Prostate gland (tissue), 2 donors: Measurements from ENCODE around the gene LYPLA2. TPM values are rescaled to one million over a fixed set of nuclear protein-coding genes. Genes with fewer than 3 reads are reported as not detected.
A peak's percentile ranks its signal among the peaks of the same experiment; 100 is the strongest.

ENCODE experiments used
- DNase-seq: peaks from one replicate; pipeline ENCODE4 v3.0.0-alpha.2; 2019; ENCODE audit warnings: low spot score
- H3K27ac ChIP-seq, 2 donors: fragments of 200-600 bp; sonication (generic); 2 replicates each; pipeline ENCODE4 v1.5.1; 2017 to 2019
- H3K27me3 ChIP-seq: fragments of 200-600 bp; sonication (generic); replicated peaks from 2 replicates; pipeline ENCODE4 v1.5.1; 2019; ENCODE audit not compliant: insufficient read depth
- H3K36me3 ChIP-seq, 2 donors: fragments of 200-600 bp; sonication (generic); 1 replicate in 1 of 2; 2 replicates in 1 of 2; pipeline versions ENCODE4 v1.5.1 to v1.8.1; 2017 to 2019
- H3K4me1 ChIP-seq: fragments of 200-600 bp; sonication (generic); replicated peaks from 2 replicates; pipeline ENCODE4 v1.5.1; 2019
- H3K4me3 ChIP-seq, 2 donors: fragments of 200-600 bp; sonication (generic); 2 replicates each; pipeline ENCODE4 v1.5.1; 2017 to 2019
- H3K9me3 ChIP-seq: fragments of 200-600 bp; sonication (generic); 2 replicates; pipeline ENCODE4 v1.5.1; 2017
- CTCF ChIP-seq, 4 experiments: fragments of 200-600 bp in 2 of 4; fragments of 450-650 bp in 2 of 4; sonication (generic) in 2 of 4; IDR thresholded peaks; 1 replicate in 3 of 4; 2 replicates in 1 of 4; pipeline ENCODE4 v1.5.1; 2016 to 2019; ENCODE audit warnings: antibody characterized with exemption in 4 of 4, mild to moderate bottlenecking in 2 of 4, moderate library complexity in 2 of 4
- POLR2A ChIP-seq: fragments of 450-650 bp; IDR thresholded peaks from one replicate; pipeline ENCODE4 v1.6.1; 2016; ENCODE audit warnings: antibody characterized with exemption, mild to moderate bottlenecking
- POLR2AphosphoS5 ChIP-seq: sonication (generic); formaldehyde crosslinking; IDR thresholded peaks from one replicate; pipeline ENCODE4 v1.6.1; 2017; ENCODE audit warnings: antibody characterized with exemption
- WGBS: methylation state at CpG from one replicate; pipeline ENCODE4 v1.1.5; 2018; 5-methylcytosine and 5-hydroxymethylcytosine counted together
- intact Hi-C: fragments of 100-400 bp; cut with DNase I; formaldehyde crosslinking; loops from one replicate; pipeline ENCODE4 v1.14.2; 2022
- total RNA-seq, 2 donors: library from RNA; depleted of rRNA; stranded (reverse); fragments of >200 nt; gene quantifications; one replicate each; pipeline ENCODE4 v1.1.0, GENCODE V29; 2016

LYPLA2 gene
- total RNA-seq, 2 donors from 2014 or later: 53.6 to 57.7 TPM

GRCh38 chr1:23788695-23789094 lies 2.2 kb upstream of the LYPLA2 start:
- Histone ChIP-seq H3K27me3 (no peaks in the 10 kb centered on the region), H3K36me3 (no peaks in the 10 kb centered on the region), H3K27ac (no peak overlapping the region), H3K4me3 (no peak overlapping the region), H3K9me3 (no peaks in the 10 kb centered on the region), H3K4me1 (peaks cover 16% of the 10 kb centered on the region)
- no peak for DNase-seq
- 91% methylated on average over 3 of the region's 3 CpGs for WGBS
- TF ChIP-seq POLR2A (no peak), CTCF (IDR thresholded peaks at IDR 0.05) (no peak), POLR2AphosphoS5 (no peak)
- intact Hi-C loops: no loop called here

GRCh38 chr1:23791516-23792047 lies 637 bp downstream of the LYPLA2 start:
- Histone ChIP-seq H3K4me3 (peak overlapping the region; percentile 58 to 71), H3K36me3 (no peaks in the 10 kb centered on the region), H3K27ac (peak overlapping the region; percentile 69 to 82), H3K27me3 (no peaks in the 10 kb centered on the region), H3K4me1 (peaks cover 16% of the 10 kb centered on the region), H3K9me3 (no peaks in the 10 kb centered on the region)
- DNase-seq: no peak
- under 1% methylated on average over 15 of the region's 15 CpGs for WGBS
- intact Hi-C loops: no loop called here
- no peak for TF ChIP-seq POLR2AphosphoS5
- peak in 1 of 4 experiments; percentile 13 for TF ChIP-seq CTCF (IDR thresholded peaks at IDR 0.05)
- TF ChIP-seq POLR2A: no peak

GRCh38 chr1:23792151-23792945 lies 1.4 kb downstream of the LYPLA2 start:
- intact Hi-C loops: no loop called here
- DNase-seq: no peak
- Histone ChIP-seq H3K36me3 (no peaks in the 10 kb centered on the region), H3K27ac (peak overlapping the region in 1 of 2 donors; percentile 82), H3K4me3 (peak overlapping the region; percentile 58 to 71), H3K9me3 (no peaks in the 10 kb centered on the region), H3K4me1 (peaks cover 16% of the 10 kb centered on the region), H3K27me3 (no peaks in the 10 kb centered on the region)
- 54% methylated on average over 19 of the region's 19 CpGs for WGBS
- TF ChIP-seq POLR2A: no peak
- no peak for TF ChIP-seq CTCF (IDR thresholded peaks at IDR 0.05)
- TF ChIP-seq POLR2AphosphoS5: no peak

GRCh38 chr1:23793018-23793781 lies 2.3 kb downstream of the LYPLA2 start:
- peaks cover 16% of the 10 kb centered on the region for H3K4me1 ChIP-seq
- TF ChIP-seq CTCF (IDR thresholded peaks at IDR 0.05) (no peak), POLR2AphosphoS5 (peak; percentile 18), POLR2A (no peak)
- H3K36me3 ChIP-seq: no peaks in the 10 kb centered on the region
- peak overlapping the region in 1 of 2 donors; percentile 3 for H3K27ac ChIP-seq
- WGBS: 58% methylated on average over 16 of the region's 16 CpGs
- no peaks in the 10 kb centered on the region for H3K27me3 ChIP-seq
- H3K4me3 ChIP-seq: peak overlapping the region in 1 of 2 donors; percentile 71
- intact Hi-C loops: no loop called here
- peak; percentile 50 for DNase-seq
- H3K9me3 ChIP-seq: no peaks in the 10 kb centered on the region
